Vagina (tissue), 2 donors: Measurements from ENCODE around the gene RAB18.

Source experiments
- CTCF ChIP-seq, 3 experiments: fragments of 450-650 bp in 2 of 3; fragments of 200-600 bp in 1 of 3; sonication (generic) in 1 of 3; IDR thresholded peaks; one replicate each; pipeline ENCODE4 v1.5.1; 2017 to 2019; ENCODE audit warnings: antibody characterized with exemption in 3 of 3, mild to moderate bottlenecking in 2 of 3, moderate library complexity in 2 of 3
- POLR2AphosphoS5 ChIP-seq, 2 donors: sonication (generic); formaldehyde crosslinking; IDR thresholded peaks; one replicate each; pipeline ENCODE4 v1.9.0; 2017; ENCODE audit warnings: antibody characterized with exemption in 2 of 2, mild to moderate bottlenecking in 2 of 2, low read depth in 1 of 2; ENCODE audit not compliant: insufficient read depth in 1 of 2

GRCh38 chr10:27531336-27531847, 27.3 kb downstream of the RAB18 start:
- TF ChIP-seq POLR2AphosphoS5 (IDR thresholded peaks at IDR 0.05; ENCODE audit: insufficient read depth in 1 of 2, low read depth in 1 of 2) (no peak), CTCF (IDR thresholded peaks at IDR 0.05) (no peak)
